Loucy (cell line): ENCODE measurements around the gene POLD1.

Source experiments
- CTCF ChIP-seq: fragments of 200-600 bp; sonication (generic); conservative IDR thresholded peaks from 2 replicates; pipeline ENCODE4 v1.5.1; 2014; ENCODE audit warnings: mild to moderate bottlenecking, antibody characterized with exemption, low read length
- EZH2phosphoT487 ChIP-seq: fragments of 200-600 bp; IDR thresholded peaks from 2 replicates; pipeline ENCODE4 v1.6.1; 2018; ENCODE audit warnings: antibody characterized with exemption, mild to moderate bottlenecking, moderate library complexity, borderline replicate concordance

- no peak for TF ChIP-seq CTCF
- TF ChIP-seq EZH2phosphoT487: no peak
Observed at GRCh38 chr19:50430888-50431342, 46.8 kb downstream of the POLD1 start.
